ENCODE measurements around the gene ZNF345. TPM values are rescaled to one million over a fixed set of nuclear protein-coding genes. Genes with fewer than 3 reads are reported as not detected.

Gene ZNF345
- total and polyA plus RNA-seq, 2 of the 8 experiments (the other 6 are each of a cell fraction or from before 2014, with no cell fraction given) = 3.2 to 5.1 TPM

- Histone ChIP-seq H3K79me1 (ENCODE audit: low read depth, low read length) (peaks cover 8% of the 10 kb centered on the region), H4K8ac (ENCODE audit: extremely low read depth, insufficient read depth, low read length) (no peak overlapping the region), H3K27me3 (replicated peaks in 1 of 4; ENCODE audit: control insufficient read depth in 3 of 4, extremely low read depth in 1 of 4, insufficient read depth in 3 of 4, low read length in 3 of 4) (no peaks in the 10 kb centered on the region), H3K4ac (replicated peaks; ENCODE audit: insufficient read length, low read depth, low read length) (no peak overlapping the region), H2BK20ac (ENCODE audit: low read length) (no peak overlapping the region), H3K14ac (ENCODE audit: insufficient read length) (no peak overlapping the region), H2BK12ac (ENCODE audit: low read depth, low read length) (no peak overlapping the region), H3K4me3 (ENCODE audit: extremely low read depth in 1 of 4, insufficient read depth in 2 of 4, low read depth in 3 of 4, low read length in 4 of 4) (peak overlapping the region; percentile 89 to 99 (median 96); a peak in 6 of 8 replicates), H3K4me1 (replicated peaks in 1 of 4; ENCODE audit: control insufficient read depth in 3 of 4, insufficient read depth in 4 of 4, low read length in 3 of 4) (peaks cover 0 to 2% (median 0%) of the 10 kb centered on the region in 4 experiments; a peak in 3 of 7 replicates), H2AK5ac (ENCODE audit: low read depth, low read length) (no peak overlapping the region), H4K5ac (ENCODE audit: insufficient read length, low read depth, low read length) (no peak overlapping the region), H4K20me1 (replicated peaks in 1 of 2; ENCODE audit: control insufficient read depth in 1 of 2, insufficient read depth in 2 of 2, low read length in 2 of 2) (no peaks in the 10 kb centered on the region), H3K18ac (ENCODE audit: extremely low read depth, low read length) (no peak overlapping the region), H2BK120ac (replicated peaks; ENCODE audit: low read depth, low read length) (no peak overlapping the region), H3K36me3 (ENCODE audit: control insufficient read depth in 2 of 4, insufficient read depth in 4 of 4, low read length in 3 of 4) (peaks cover 2 to 16% (median 7%) of the 10 kb centered on the region in 4 experiments; a peak in 5 of 8 replicates), H4K91ac (replicated peaks; ENCODE audit: insufficient read length, low read length) (no peak overlapping the region), H2AFZ (ENCODE audit: low read length) (no peak overlapping the region), H3K23ac (ENCODE audit: insufficient read length) (no peak overlapping the region), H2BK15ac (ENCODE audit: low read length) (no peak overlapping the region), H3K9ac (replicated peaks in 1 of 4; ENCODE audit: extremely low read depth in 1 of 4, low read depth in 3 of 4, low read length in 3 of 4) (peak overlapping the region in 1 of 4 experiments; percentile 94; a peak in 1 of 7 replicates), H3K4me2 (ENCODE audit: insufficient read depth in 1 of 2, low read depth in 2 of 2, low read length in 2 of 2) (peak overlapping the region; percentile 93 to 100; a peak in 3 of 4 replicates), H3K27ac (ENCODE audit: low read depth, low read length) (no peak overlapping the region), H3K23me2 (ENCODE audit: low read depth, low read length) (peaks cover 16% of the 10 kb centered on the region), H3K56ac (replicated peaks; ENCODE audit: insufficient read length, low read depth, low read length) (no peak overlapping the region), H3K79me2 (ENCODE audit: control insufficient read depth in 1 of 2, insufficient read depth in 2 of 2, low read length in 2 of 2) (peaks cover 0 to 21% of the 10 kb centered on the region in 2 experiments; a peak in 2 of 4 replicates), H2BK5ac (ENCODE audit: low read depth, low read length) (no peak overlapping the region), H3K9me3 (ENCODE audit: insufficient read depth in 2 of 2, low read depth in 1 of 2, low read length in 1 of 2) (peaks cover 0 to 2% of the 10 kb centered on the region in 2 experiments; a peak in 1 of 4 replicates)
- FAIRE-seq (no peak), DNase-seq (ENCODE audit: low read depth in 1 of 2, low spot score in 2 of 2) (no peak)
- CTCF ChIA-PET (ENCODE audit: partially characterized antibody) = no interaction called here
- POLR2A ChIA-PET (ENCODE audit: partially characterized antibody) = interaction anchor here (2.2 to 5.1 kb wide), 3 partner anchors 13 to 279 kb away, joined by 4 to 103 read pairs (median 14); partner anchors contain the start of genes ZNF529 and ZNF790
- WGBS, 2 experiments (ENCODE audit: extremely low coverage in 1 of 2, insufficient coverage in 1 of 2, insufficient read length in 1 of 2, insufficient replicate concordance in 2 of 2, low coverage in 1 of 2, low lambda C conversion rate in 2 of 2, missing lambda C conversion rate in 1 of 2) = 94% methylated on average over 3 of the region's 3 CpGs; no CpG with 5 or more reads in 1 of the 2 experiments
- no peak for TF ChIP-seq SUZ12 (IDR thresholded peaks at IDR 0.05; ENCODE audit: low read length)
- TF ChIP-seq EGR1 (IDR thresholded peaks at IDR 0.05; ENCODE audit: borderline replicate concordance, low read depth, low read length) = no peak
- TF ChIP-seq BRCA1 (IDR thresholded peaks at IDR 0.05; ENCODE audit: low read depth, low read length) = no peak
- TF ChIP-seq SP1 (IDR thresholded peaks at IDR 0.05; ENCODE audit: low read depth, low read length) = no peak
- no peak for TF ChIP-seq HDAC2 (IDR thresholded peaks at IDR 0.05; ENCODE audit: borderline replicate concordance in 1 of 2, low read depth in 2 of 2, low read length in 2 of 2)
- no peak for TF ChIP-seq RFX5 (IDR thresholded peaks at IDR 0.05; ENCODE audit: borderline replicate concordance, low read depth, low read length)
- TF ChIP-seq EZH2 (IDR thresholded peaks at IDR 0.05; ENCODE audit: low read depth, low read length, severe bottlenecking) = no peak
- no peak for TF ChIP-seq CTCF (IDR thresholded peaks at IDR 0.05; ENCODE audit: control extremely low read depth in 1 of 3, insufficient read depth in 1 of 3, low read depth in 1 of 3, low read length in 3 of 3)
- TF ChIP-seq GABPA (IDR thresholded peaks at IDR 0.05; ENCODE audit: borderline replicate concordance, insufficient read depth, low read length) = no peak
- no peak for TF ChIP-seq TBP (IDR thresholded peaks at IDR 0.05; ENCODE audit: low read depth, low read length)
- TF ChIP-seq MAFK (IDR thresholded peaks at IDR 0.05; ENCODE audit: low read depth, low read length) = no peak
Measured at GRCh38 chr19:36851898-36852297, 1.2 kb downstream of the ZNF345 start.

All from H1 (cell line).